ENCODE results near the gene NNT. TPM values are rescaled to one million over a fixed set of nuclear protein-coding genes. Genes with fewer than 3 reads are reported as not detected.

Gene NNT
- total and polyA plus RNA-seq, 10 of the 15 experiments (the other 5 are each of a cell fraction or from before 2014, with no cell fraction given) = 20.8 to 73.1 (median 51.9) TPM

GRCh38 chr5:43729846-43730478 is 127.0 kb downstream of the NNT start:
- TF ChIP-seq CREM (IDR thresholded peaks at IDR 0.05; ENCODE audit: low read depth) (no peak), CTCF (IDR thresholded peaks at IDR 0.05 in 2 of 3, conservative IDR thresholded peaks at IDR 0.05 in 1 of 3; ENCODE audit: control insufficient read depth in 2 of 3, extremely low read depth in 1 of 3, insufficient read depth in 1 of 3, low read depth in 3 of 3, low read length in 3 of 3) (peak in 2 of 3 experiments; percentile 35 to 38; a peak in 4 of 6 replicates), E2F8 (IDR thresholded peaks at IDR 0.05; ENCODE audit: low read depth, partially characterized antibody) (no peak), RAD21 (IDR thresholded peaks at IDR 0.05; ENCODE audit: insufficient read depth, low read depth, low read length) (peak; percentile 54), SMC3 (IDR thresholded peaks at IDR 0.05; ENCODE audit: borderline replicate concordance, low read length) (peak; percentile 48)
- peak; percentile 86 for FAIRE-seq
- DNase-seq (ENCODE audit: low read depth, low spot score) = no peak
- no peak overlapping the region for H2AFZ ChIP-seq (ENCODE audit: control insufficient read depth, low read depth, low read length)
- H3K4me3 ChIP-seq = no peak overlapping the region
- ChIA-PET CTCF (interaction anchor here (0.6 to 6.2 kb wide), 7 partner anchors 13 to 792 kb away, joined by 3 to 80 read pairs (median 4); no protein-coding TSS in a partner anchor), POLR2A (no interaction called here), SMC1A (ENCODE audit: uncharacterized antibody, unreplicated experiment) (interaction anchor here (0.6 to 3.0 kb wide), 5 partner anchors 9 to 1044 kb away, joined by 3 to 26 read pairs (median 5); no protein-coding TSS in a partner anchor), RAD21 (ENCODE audit: unreplicated experiment) (interaction anchor here (0.9 to 2.9 kb wide), 3 partner anchors 37 to 603 kb away, joined by 3 to 17 read pairs (median 4); no protein-coding TSS in a partner anchor)
- no peaks in the 10 kb centered on the region for H4K20me1 ChIP-seq (ENCODE audit: control insufficient read depth, insufficient read depth)
- no peaks in the 10 kb centered on the region for H3K79me2 ChIP-seq (ENCODE audit: control insufficient read depth, insufficient read depth, low read length)
- in situ Hi-C loops (cut with MboI) (loop anchor here (10.0 to 25.0 kb wide), 2 partner anchors 595 to 1032 kb away; no protein-coding TSS in a partner anchor), intact Hi-C loops (cut with micrococcal nuclease; ENCODE audit: unreplicated experiment) (loop anchor here (1.0 to 5.0 kb wide), 2 partner anchors 602 to 1042 kb away; no protein-coding TSS in a partner anchor)
- H3K9ac ChIP-seq (ENCODE audit: control insufficient read depth, insufficient read depth, low read length) = no peak overlapping the region
- H3K4me2 ChIP-seq (ENCODE audit: control insufficient read depth, insufficient read depth) = no peak overlapping the region
- H3K9me3 ChIP-seq (replicated peaks; ENCODE audit: control insufficient read depth, insufficient read depth, low read length) = no peaks in the 10 kb centered on the region
- 21% methylated on average over 2 of the region's 2 CpGs for WGBS (ENCODE audit: insufficient coverage, insufficient replicate concordance, low lambda C conversion rate, missing lambda C conversion rate)
- no peak overlapping the region for H3K27ac ChIP-seq (ENCODE audit: control insufficient read depth, insufficient read depth)
- H3K36me3 ChIP-seq (ENCODE audit: control insufficient read depth in 2 of 2, insufficient read depth in 2 of 2, low read length in 1 of 2) = no peaks in the 10 kb centered on the region
- ATAC-seq = peak; percentile 40; the same call in 1 of the 3 replicates
- no peaks in the 10 kb centered on the region for H3K4me1 ChIP-seq (ENCODE audit: control insufficient read depth, insufficient read depth, low read length)
- H3K27me3 ChIP-seq (replicated peaks in 1 of 2; ENCODE audit: control insufficient read depth in 2 of 2, insufficient read depth in 2 of 2, low read length in 1 of 2) = no peaks in the 10 kb centered on the region; a peak in 1 of 4 replicates
- no TSS peak for BruUV-seq (replicated peaks)

Measured in GM12878 (cell line).